Endothelial cell (in vitro differentiated cells): ENCODE results near the gene INPP5F. TPM values are rescaled to one million over a fixed set of nuclear protein-coding genes. Genes with fewer than 3 reads are reported as not detected.
A peak's percentile ranks its signal among the peaks of the same experiment; 100 is the strongest.

Source experiments
- DNase-seq: peaks from one replicate; pipeline ENCODE4 v3.0.0; 2021; ENCODE audit warnings: low spot score
- H3K27ac Mint-ChIP-seq: one replicate; pipeline ENCODE4 v1.8.0; 2021; ENCODE audit warnings: mixed read lengths, inconsistent platforms; ENCODE audit not compliant: unreplicated experiment
- H3K27me3 Mint-ChIP-seq: one replicate; pipeline ENCODE4 v1.8.0; 2021; ENCODE audit warnings: mild to moderate bottlenecking, moderate library complexity, mixed read lengths, inconsistent platforms; ENCODE audit not compliant: unreplicated experiment
- H3K36me3 Mint-ChIP-seq: one replicate; pipeline ENCODE4 v1.8.0; 2021; ENCODE audit warnings: mild to moderate bottlenecking, low read depth, mixed read lengths, inconsistent platforms; ENCODE audit not compliant: unreplicated experiment
- H3K4me1 Mint-ChIP-seq: one replicate; pipeline ENCODE4 v1.8.0; 2021; ENCODE audit warnings: mild to moderate bottlenecking, mixed read lengths, inconsistent platforms; ENCODE audit not compliant: unreplicated experiment
- H3K4me3 Mint-ChIP-seq: one replicate; pipeline ENCODE4 v1.8.0; 2021; ENCODE audit warnings: mild to moderate bottlenecking, mixed read lengths, inconsistent platforms; ENCODE audit not compliant: unreplicated experiment
- H3K9me3 Mint-ChIP-seq: one replicate; pipeline ENCODE4 v1.8.0; 2021; ENCODE audit warnings: mixed read lengths, inconsistent platforms; ENCODE audit not compliant: unreplicated experiment
- total RNA-seq: library from RNA; stranded (reverse); fragmentation: NEBNext Ultra II Directional; extraction: Animal tissue kit (Norgen Biotek cat#: 25700); gene quantifications from one replicate; pipeline ENCODE4 v1.2.1, GENCODE V29; 2021; ENCODE audit not compliant: unreplicated experiment
- TF ChIP-seq, protein P1 (sequence below): fragments of 200-600 bp; sonication (generic); IDR thresholded peaks from one replicate; pipeline ENCODE4 v1.5.0; 2021; ENCODE audit warnings: antibody characterized with exemption; ENCODE audit not compliant: unreplicated experiment

The INPP5F gene
- total RNA-seq, 1 donor from 2014 or later = 45.7 TPM

DNA sequence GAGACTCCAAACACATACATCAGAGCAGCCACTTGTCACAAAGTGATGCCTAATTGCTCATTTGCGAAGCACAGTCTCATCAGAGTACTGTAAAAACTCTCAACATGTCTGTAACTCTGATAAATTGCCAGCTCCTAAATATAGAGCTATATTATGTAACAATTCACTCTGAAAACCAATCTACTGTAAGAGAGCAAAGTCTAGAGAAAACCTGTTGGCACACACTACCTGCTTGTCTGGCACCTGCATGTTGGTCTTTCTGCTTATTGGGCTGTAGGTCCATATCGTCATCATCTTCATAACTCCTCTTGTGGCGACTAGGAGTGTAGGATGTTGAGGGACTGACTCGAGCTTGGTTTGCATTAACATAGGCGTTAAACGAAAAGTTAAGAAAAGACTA lies 127.0 kb downstream of the INPP5F start:
- Mint-ChIP-seq H3K9me3 (no peaks in the 10 kb centered on the region), H3K4me3 (no peak overlapping the region), H3K4me1 (no peaks in the 10 kb centered on the region), H3K27ac (no peak overlapping the region), H3K36me3 (peaks cover 21% of the 10 kb centered on the region), H3K27me3 (no peaks in the 10 kb centered on the region)
- no peak for DNase-seq
- TF ChIP-seq, protein P1, sequence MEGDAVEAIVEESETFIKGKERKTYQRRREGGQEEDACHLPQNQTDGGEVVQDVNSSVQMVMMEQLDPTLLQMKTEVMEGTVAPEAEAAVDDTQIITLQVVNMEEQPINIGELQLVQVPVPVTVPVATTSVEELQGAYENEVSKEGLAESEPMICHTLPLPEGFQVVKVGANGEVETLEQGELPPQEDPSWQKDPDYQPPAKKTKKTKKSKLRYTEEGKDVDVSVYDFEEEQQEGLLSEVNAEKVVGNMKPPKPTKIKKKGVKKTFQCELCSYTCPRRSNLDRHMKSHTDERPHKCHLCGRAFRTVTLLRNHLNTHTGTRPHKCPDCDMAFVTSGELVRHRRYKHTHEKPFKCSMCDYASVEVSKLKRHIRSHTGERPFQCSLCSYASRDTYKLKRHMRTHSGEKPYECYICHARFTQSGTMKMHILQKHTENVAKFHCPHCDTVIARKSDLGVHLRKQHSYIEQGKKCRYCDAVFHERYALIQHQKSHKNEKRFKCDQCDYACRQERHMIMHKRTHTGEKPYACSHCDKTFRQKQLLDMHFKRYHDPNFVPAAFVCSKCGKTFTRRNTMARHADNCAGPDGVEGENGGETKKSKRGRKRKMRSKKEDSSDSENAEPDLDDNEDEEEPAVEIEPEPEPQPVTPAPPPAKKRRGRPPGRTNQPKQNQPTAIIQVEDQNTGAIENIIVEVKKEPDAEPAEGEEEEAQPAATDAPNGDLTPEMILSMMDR = no peak

DNA sequence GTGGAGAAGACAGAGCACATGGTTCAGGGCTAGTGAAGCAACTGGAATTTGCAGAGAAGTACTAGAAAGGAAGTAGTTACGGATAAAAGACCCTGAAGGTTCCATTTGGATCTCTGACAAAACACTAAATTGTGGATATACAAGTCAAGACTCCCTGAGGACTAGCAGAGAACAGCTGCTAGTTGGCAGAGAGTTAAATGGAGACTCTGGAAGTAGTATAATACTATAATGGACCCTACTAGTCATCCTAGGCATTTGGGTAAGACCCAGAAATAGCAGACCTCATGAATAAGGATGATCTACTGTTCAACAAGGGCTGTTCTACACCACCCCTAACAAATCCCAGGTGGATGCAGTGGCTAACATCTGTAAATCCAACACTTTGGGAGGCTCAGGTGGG lies 127.7 kb downstream of the INPP5F start:
- TF ChIP-seq, protein P1 = no peak

DNA sequence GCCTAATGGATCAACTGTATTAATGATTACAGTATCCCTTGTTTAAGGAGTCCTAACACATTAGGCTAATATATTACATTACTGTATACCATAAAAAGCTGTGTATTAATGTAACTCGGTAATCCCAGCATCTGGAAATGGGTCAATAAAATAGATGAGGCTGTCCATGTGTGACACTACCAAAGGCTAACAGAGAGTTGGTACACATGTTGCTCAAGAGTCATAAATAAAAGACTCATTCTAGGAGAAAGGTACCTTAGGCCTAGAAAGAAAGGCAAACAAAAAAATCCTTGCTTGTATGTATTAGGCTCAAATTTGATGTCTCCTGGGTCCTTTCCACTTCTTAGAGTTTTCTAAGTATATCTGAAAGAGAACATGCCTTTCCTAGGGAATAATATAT lies 132.2 kb downstream of the INPP5F start:
- H3K27me3 Mint-ChIP-seq = no peaks in the 10 kb centered on the region
- DNase-seq = no peak
- TF ChIP-seq, protein P1 = no peak
- peaks cover 13% of the 10 kb centered on the region for H3K36me3 Mint-ChIP-seq
- peaks cover 3% of the 10 kb centered on the region for H3K4me1 Mint-ChIP-seq
- H3K4me3 Mint-ChIP-seq = no peak overlapping the region
- no peaks in the 10 kb centered on the region for H3K9me3 Mint-ChIP-seq
- no peak overlapping the region for H3K27ac Mint-ChIP-seq

More for the DNA sequence above, 127.7 kb downstream of the INPP5F start:
- no peak for DNase-seq
- no peak overlapping the region for H3K27ac Mint-ChIP-seq
- H3K4me3 Mint-ChIP-seq = no peak overlapping the region
- H3K9me3 Mint-ChIP-seq = no peaks in the 10 kb centered on the region
- H3K4me1 Mint-ChIP-seq = no peaks in the 10 kb centered on the region
- H3K27me3 Mint-ChIP-seq = no peaks in the 10 kb centered on the region
- H3K36me3 Mint-ChIP-seq = peaks cover 21% of the 10 kb centered on the region

DNA sequence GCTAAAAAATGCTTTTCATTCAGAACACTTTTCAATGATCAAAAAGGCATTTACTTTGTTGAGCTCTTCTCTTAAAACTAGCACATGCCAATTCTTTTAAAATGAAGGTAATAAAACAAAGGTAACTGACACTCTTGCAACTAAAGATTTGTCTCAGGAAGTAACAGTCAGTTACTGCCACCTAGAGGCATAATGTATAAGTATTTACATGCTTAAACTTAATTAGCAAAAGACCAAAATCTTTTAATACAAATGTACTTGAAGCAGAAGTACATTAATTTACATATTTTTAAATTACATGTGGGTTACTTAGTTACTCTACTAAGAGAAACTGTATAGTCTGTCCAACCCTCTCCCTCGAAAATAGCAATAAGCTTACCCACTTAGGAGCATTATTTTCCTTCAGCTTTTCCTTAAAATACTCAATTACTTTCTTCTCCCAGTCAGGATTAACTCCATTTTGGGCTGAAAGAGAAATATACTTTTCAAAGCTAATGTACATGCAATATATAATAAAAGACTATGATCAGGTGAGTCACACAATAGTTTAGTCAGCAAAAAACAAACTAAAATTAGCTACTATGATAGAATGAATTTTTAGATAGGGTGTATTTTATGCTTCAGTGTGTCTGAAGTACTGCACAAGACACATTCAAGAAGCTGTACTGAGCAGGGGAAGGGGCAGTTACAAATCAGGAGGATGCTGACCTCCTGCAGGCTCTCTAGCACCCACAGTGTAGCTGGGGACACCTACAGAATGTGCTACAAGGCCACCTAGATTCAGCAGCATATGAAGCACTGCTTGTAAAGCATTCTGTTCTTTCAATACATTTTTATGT lies 133.8 kb downstream of the INPP5F start:
- Mint-ChIP-seq H3K27me3 (no peaks in the 10 kb centered on the region), H3K36me3 (peaks cover 17% of the 10 kb centered on the region), H3K4me3 (no peak overlapping the region), H3K27ac (peak overlapping the region; percentile 42), H3K4me1 (peaks cover 3% of the 10 kb centered on the region), H3K9me3 (no peaks in the 10 kb centered on the region)
- TF ChIP-seq, protein P1 = peak; percentile 77
- no peak for DNase-seq

DNA sequence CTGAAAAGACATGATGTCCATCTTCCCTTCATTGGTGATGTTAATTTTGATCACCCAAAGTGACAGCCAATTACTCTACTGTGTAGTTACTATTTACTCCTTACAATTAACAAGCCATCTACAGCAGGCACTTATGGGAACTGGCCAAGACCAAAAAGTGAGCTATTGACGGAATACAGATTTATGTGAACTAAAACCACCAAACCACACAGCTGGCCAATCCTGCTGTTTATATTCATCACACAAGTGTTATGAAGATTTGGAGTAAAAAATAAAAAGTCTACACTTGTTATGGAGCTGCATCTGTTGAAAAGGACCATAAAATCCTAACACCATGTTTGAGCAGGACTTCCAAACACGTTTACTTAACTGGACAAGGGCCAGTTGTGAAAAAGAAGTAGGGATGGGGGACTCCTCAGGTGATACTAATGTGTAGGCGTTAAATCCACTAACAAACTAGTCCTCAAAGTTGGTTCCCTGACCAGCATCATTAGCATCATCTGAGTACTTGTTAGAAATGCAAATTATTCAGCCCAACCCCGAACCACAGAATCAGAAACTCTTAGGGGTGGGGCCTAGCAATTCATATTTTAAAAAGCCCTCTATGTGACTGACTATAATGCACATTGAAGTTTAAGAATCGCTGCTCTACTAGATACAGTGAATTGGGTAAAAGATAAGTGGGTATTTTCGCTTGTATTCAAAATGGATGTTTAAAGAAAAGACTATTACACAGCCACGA lies 135.2 kb downstream of the INPP5F start:
- Mint-ChIP-seq H3K36me3 (peaks cover 17% of the 10 kb centered on the region), H3K4me1 (peaks cover 3% of the 10 kb centered on the region), H3K9me3 (no peaks in the 10 kb centered on the region), H3K27me3 (no peaks in the 10 kb centered on the region), H3K27ac (peak overlapping the region; percentile 4), H3K4me3 (no peak overlapping the region)
- TF ChIP-seq, protein P1 = no peak
- no peak for DNase-seq
